HG03520 (cell line): ENCODE results near the gene SF3B3.
"Not testable (repeated sequence)": the region's sequence is repeated elsewhere in the genome, so short reads cannot be mapped to it uniquely, and the experiment has no call there.

Source experiments
- ATAC-seq: cut with Tn5 transposase; IDR thresholded peaks from one replicate; pipeline ENCODE4 v1.9.1; 2021; ENCODE audit warnings: mild to moderate bottlenecking, moderate library complexity; ENCODE audit not compliant: unreplicated experiment

SF3B3 gene

DNA sequence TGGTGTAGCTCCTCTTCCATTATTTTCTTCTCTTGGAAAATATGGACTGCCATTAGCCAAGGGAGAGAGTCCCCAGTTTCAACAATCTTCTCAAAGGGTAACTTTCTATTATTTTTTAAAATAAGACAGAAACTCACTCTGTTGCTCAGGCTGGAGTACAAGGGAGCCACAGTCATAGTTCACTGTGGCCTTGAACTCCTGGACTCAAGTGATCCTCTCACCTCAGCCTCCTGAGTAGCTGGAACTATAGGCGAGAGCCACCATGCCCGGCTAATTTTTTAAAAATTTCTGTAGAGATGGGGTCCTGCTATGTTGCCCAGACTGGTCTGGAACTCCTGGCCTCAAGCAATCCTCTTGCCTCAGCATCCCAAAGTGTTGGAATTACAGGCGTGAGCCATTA, 13.4 kb upstream of the SF3B3 start:
- no peak for ATAC-seq

GRCh38 chr16:70511833-70512232, 11.8 kb upstream of the SF3B3 start:
- no peak for ATAC-seq

DNA sequence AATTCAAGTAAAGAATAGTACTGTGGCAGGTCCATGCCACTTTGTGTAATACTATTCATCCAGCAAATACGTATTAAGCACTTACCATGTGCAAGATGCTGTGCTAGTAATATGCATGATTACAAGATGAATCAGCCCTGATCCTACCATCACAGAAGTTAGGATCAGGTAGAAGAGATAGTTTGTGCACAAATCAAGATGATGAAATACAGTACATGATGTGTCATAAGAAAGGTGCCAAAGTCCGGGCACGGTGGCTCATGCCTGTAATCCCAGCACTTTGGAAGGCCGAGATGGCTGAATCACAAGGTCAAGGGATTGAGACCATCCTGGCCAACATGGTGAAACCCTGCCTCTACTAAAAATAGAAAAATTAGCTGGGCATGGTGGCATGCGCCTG, 11.2 kb upstream of the SF3B3 start:
- ATAC-seq: no peak

GRCh38 chr16:70520612-70521297, 2.9 kb upstream of the SF3B3 start:
- ATAC-seq: no peak

- ATAC-seq: no peak
Measured at GRCh38 chr16:70522216-70523075, 1.2 kb upstream of the SF3B3 start.

DNA sequence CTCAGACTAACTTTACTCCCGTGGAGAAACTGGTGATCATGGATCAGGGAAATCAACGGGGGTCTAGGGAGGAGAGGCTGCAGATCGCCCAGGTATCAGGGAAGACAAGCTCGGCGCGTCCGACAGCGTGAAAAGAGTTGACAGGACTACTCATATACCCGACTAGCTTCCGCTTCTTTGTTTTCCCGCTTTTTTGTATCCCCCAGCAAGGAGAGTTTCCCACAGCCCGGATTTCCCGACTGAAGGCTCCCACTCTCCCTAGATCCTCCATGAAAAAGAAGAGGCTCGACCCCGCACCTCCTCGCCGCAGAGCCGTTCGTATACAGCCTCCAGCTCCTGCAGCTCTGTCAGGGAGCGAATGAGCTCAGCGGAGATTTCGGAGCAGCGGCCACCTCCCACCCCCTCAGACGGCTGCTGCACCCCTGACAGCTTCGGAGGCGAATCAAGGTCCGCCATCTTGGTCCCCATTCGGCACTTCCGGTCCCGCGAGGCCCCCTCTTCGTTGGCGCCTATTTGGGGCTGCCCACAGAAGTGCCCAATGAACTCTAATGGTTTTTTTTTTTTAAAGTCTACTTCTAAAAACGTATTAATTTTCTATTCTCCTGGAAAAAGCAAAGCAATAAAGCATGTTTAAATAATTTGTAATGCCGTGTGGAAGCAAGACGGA, 407 bp upstream of the SF3B3 start, which contains the start of gene COG4:
TSS of gene COG4 (minus strand) at position 479 of the 667 bp plus-strand sequence. CDS start at position 468, 11 bp downstream.
- no peak for ATAC-seq

DNA sequence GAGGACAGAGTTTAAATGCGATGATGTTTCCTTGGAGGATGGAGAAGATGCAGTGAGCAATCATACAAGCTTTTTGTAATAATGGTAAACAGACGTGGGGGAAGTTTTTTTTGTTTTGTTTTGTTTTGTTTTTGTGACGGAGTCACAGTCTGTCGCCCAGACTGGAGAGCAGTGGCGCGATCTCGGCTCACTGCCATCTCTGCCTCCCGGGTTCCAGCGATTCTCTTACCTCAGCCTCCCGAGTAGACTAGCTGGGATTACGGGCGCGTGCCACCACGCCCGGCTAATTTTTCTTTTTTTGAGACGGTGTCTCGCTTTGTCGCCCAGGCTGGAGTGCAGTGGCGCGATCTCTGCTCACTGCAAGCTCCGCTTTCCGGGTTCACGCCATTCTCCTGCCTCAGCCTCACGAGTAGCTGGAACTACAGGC, 796 bp downstream of the SF3B3 start:
- ATAC-seq: not testable (repeated sequence)

GRCh38 chr16:70526403-70526802, 2.8 kb downstream of the SF3B3 start:
- ATAC-seq: no peak

DNA sequence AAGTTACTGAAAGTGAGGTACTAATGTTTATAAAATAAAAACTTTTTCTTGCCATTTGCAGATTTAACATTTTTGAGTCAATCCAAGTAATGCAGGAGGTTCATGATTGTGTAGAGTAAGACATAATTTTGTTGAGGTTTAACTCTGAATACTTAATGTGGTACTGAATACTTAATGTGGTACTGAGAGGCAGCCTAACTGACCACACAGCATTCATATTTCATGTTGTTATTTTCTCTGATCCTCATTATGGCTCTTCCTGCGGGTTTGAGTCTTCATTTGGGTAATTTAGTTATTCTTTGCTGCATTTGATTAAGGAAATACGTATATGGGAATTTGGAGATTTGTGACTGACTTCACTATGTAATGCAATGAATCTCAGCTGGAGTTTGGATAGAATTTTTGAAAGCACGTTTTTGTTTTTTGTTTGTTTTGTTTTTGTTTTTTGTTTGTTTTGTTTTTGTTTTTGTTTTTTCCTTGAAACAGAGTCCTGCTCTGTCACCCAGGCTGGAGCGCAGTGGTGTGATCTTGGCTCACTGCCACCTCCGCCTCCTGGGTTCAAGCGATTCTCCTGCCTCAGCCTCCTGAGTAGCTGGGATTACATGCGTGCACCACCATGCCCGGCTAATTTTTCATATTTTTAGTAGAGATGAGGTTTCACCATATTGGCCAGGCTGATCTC, 3.8 kb downstream of the SF3B3 start:
- no peak for ATAC-seq

DNA sequence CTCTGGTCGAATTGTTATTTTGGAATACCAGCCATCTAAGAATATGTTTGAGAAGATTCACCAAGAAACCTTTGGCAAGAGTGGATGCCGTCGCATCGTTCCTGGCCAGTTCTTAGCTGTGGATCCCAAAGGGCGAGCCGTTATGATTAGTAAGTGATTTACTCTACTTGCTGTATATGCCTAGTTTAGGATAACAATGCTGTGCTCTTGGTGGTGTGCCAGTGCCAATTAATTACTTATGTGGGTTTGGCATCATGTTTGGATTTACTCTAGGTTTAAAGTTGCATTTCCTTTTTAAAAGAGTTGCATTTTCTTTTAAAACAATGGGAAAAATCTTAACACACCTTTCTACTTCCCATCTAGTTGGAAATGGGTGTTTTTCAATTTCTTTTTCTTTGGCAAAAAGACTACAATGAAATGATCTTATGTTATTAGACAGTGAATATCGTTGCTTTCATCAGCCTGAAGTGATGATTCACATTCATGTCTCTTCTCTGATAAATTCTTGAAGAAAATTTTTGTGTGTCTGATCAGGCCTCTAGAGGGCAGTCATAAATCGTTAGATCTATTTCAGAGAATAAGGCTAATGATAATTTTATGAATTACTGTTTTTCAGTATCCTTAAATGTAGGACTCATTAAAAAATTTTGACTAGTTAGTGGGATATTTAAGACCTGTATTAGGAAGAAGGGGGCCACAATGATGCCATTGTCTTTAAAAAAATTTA, 5.6 kb downstream of the SF3B3 start:
- no peak for ATAC-seq

GRCh38 chr16:70529954-70530353, 6.3 kb downstream of the SF3B3 start:
- ATAC-seq: not testable (repeated sequence)

- no peak for ATAC-seq
Measured at GRCh38 chr16:70534971-70535370, 11.4 kb downstream of the SF3B3 start.

GRCh38 chr16:70540994-70541393, 17.4 kb downstream of the SF3B3 start:
- no peak for ATAC-seq

- no peak for ATAC-seq
Measured at GRCh38 chr16:70544548-70544947, 20.9 kb downstream of the SF3B3 start.

DNA sequence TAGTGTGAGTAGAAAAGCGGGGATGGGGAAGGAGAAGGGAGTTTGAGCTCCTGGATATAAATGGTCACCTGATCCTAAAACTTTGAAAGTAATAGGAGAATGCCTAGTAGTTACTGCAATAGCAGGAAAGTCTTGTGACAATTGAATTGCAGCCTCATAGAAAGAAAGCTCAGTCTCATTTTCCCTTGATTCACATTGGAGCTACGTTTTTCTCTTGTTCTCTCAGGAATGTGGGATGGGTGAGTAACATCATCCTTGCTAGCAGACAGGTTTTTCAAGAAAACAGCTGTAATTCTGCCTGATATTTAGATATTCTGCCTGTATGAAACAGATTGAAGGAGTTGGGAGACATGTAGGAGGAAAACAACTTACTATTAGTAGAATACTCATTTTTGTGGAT, 25.3 kb downstream of the SF3B3 start:
- no peak for ATAC-seq

- no peak for ATAC-seq
Measured at GRCh38 chr16:70550082-70550481, 26.5 kb downstream of the SF3B3 start.

DNA sequence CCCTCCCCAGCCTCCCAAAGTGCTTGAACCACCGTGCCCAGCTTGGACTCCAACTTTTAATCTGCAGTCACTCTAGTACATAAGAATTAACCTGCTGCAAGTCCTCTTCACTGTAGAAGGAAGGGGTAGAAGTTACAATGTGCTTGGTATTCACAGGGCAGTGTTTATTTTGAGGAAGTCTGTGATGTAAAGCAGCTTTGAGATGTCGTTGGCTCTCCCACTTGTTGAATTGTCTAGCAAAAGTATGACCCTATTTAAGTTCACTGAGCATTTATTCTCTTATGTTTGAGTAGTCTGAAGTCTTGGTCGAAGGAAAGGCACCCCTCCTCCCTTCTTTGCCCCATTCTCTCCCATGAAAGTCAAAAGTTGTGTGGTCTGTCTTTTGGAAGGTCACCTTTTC, 28.2 kb downstream of the SF3B3 start:
- ATAC-seq: no peak

GRCh38 chr16:70552675-70553074, 29.1 kb downstream of the SF3B3 start:
- ATAC-seq: no peak

DNA sequence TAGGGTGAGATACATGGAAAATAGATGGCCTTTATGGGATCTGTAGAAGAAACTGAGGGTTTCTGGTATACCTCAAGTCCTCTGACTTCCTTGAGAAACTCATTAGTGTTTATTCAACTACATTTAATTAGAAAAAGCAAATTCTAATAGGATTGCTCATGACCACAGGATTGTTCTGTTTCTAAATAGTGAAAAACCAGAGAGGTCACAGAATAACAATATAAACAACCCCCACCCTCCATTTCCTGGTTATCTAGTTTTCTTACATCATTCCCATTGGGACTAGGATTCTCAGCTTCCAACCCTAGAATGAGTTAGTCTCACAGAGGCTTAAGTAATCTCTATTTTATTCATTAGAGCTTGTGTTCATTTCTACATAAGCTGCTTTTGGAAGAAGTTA, 30.0 kb downstream of the SF3B3 start:
- no peak for ATAC-seq

- no peak for ATAC-seq
Measured at GRCh38 chr16:70556063-70556462, 32.4 kb downstream of the SF3B3 start.
